Colon (tissue), 2 donors: Measurements from ENCODE around the gene MYO1C.
"Not testable (repeated sequence)": the region's sequence is repeated elsewhere in the genome, so short reads cannot be mapped to it uniquely, and the experiment has no call there.

Source experiments
- FAIRE-seq: peaks from 2 replicates; lab custom pipeline; 2012; peaks lifted over from hg19 to GRCh38; lab: Jason Lieb, UNC
- donor health status: control.
- donor health status: control.

The MYO1C gene

DNA sequence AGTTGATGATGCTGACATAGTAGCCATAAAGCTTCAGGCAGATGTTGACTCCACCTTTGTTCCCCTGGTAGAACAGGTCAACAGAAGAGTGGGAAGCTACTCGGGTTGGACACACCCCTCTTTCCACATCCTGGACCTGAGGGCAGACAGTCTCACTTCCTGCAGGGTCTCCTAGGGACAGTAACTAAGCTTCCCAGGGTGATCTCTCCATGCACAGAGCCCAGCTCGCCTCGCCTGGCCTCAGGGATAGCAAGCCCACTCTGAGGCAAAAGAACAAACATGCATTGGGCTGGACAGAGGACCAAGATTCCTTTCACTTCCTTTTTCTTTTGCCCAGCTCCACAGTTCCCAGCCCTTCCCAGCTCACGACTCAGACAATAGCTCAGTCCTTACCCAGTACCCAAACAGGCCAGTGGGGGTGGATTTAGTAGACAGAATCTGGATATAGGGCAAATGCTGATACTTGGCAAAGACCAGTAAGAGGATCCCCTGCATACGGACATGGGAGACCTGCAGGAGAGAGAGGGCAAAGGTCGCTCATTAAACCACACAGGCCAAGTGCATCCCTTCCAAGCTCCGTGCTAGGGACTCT lies 16.9 kb upstream of the MYO1C start:
- FAIRE-seq = no peak

DNA sequence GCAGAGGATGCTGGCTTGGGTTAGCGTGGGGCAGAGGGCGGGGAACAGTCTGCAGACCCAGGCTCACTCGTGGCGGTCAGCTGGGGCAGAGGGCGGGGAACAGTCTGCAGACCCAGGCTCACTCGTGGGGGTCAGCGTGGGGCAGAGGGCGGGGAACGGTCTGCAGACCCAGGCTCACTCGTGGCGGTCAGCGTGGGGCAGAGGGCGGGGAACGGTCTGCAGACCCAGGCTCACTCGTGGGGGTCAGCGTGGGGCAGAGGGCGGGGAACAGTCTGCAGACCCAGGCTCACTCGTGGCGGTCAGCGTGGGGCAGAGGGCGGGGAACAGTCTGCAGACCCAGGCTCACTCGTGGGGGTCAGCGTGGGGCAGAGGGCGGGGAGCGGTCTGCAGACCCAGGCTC lies 16.2 kb upstream of the MYO1C start:
- not testable (repeated sequence) for FAIRE-seq

DNA sequence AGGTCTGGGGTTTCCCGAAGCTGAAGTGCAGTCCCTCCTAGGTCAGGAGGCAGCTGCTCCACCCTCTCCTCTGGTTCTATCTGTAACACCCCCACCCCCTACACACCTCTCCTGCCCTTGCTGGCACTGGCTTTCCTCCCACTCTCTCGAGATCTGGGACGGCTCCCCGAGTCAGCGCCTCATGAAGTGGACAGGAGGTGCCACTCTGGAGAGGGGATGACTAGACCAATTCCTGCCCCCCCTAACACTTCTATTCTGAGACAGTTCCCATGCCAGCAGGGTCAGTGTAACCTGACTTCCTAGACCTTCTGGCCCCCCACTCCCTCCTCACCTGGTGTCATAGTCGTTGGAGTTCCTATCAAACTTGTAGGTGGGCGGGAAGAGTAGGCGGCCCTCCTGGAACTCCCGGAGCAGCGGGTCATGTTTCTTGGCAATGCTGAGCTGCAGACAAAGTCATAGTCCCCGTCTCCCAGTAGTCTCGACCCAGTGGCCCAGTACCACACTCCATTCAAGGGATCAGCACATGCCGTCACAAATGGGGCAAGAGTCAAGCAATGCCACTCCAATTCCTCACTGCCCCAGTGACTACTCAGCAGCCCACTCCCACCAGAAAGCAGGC lies 14.3 kb upstream of the MYO1C start:
- no peak for FAIRE-seq

DNA sequence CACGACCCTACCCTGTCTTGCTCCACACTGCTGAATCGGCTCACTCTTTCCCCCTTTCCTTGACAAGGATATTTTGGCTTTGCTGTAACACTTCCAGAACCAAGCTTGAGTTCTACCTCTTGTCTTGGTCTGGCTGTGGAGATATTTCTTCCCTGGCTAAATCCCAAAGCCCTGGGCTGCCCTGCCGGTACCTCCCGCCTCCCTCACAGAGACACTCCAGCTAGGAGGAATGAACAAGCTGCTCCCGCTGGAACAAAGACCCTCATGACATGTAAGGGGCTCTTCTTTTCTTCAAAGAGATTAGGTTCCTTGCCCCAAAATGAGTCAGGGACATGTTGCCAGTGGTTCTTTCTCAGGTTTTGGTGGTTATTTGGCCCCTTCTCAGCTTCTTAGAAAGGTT lies 13.1 kb upstream of the MYO1C start:
- no peak for FAIRE-seq

DNA sequence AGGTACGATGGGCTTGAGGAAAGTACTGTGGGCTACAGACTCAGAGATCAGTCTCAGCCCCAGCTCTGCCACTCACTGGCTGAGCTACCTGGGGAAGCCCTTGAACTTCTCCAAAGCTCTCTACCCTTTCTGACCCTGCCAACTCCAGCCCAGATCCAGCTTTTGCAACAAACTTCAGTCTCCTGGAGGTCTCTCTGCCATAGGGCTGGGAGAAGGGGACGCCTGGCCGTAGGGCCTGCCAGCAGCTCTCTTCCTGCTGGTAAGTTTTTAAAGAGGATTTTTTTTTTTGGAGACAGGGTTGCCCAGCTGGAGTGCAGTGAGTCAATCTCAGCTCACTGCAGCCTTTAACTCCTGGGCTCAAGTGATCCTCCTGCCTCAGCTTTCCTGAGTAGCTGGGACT lies 12.4 kb upstream of the MYO1C start:
- FAIRE-seq = no peak

DNA sequence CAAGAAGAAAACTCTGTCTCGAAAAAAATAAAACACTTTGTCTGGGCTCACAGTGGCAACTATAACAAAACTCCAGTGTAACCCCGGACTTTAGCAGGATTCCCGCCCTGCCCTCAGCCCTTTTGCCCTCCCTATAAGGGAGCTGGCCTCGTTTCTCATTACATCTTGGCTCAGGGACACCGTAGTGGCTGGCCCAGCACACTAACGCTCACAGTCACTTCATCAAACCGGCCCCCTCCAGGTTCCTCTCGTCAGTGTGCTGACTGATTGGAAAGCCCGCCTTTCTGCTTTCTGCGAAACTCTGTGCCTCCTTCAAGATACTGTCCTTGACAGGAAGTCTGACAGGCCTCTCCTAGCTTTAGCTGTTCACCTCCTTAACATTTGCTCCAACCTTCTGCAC lies 11.2 kb upstream of the MYO1C start:
- no peak for FAIRE-seq

DNA sequence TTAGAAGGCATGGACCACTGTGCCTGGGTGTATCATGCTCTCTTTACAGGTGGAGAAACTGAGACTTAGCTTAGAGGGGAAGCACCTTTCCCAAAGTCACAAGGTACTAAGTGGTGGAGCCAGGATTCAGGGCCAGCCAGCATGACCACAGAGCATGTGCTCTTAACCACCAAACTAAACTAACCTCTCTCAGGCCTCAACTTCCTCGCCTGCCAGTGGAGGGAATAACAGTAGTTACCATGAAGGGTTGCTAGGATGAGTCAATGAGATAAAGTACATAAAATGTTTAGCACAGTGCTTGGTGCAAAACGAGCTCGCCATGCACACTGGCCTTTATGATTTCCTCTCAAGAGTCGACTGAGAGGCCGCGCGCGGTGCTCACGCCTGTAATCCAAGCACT lies 6.4 kb upstream of the MYO1C start:
- FAIRE-seq = no peak

DNA sequence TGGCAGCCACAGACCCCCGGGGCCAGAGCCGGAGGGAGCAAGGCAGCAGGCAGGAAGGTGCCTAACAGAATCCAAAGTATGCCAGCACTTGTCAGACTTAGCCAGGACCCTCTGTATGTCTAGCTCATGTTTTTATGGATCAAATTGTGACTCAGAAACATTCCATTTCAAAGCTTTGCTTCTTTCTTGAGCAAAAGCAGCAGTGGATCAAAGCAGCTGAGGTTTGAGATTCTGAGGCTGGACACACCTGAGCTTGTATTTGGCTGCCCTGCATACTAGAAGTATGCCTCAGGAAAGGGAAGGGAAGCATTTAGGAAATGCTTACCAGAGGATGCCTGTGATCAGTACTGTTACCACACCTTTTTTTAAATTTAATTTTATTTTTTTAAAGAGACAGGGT lies 5.7 kb upstream of the MYO1C start:
- no peak for FAIRE-seq

DNA sequence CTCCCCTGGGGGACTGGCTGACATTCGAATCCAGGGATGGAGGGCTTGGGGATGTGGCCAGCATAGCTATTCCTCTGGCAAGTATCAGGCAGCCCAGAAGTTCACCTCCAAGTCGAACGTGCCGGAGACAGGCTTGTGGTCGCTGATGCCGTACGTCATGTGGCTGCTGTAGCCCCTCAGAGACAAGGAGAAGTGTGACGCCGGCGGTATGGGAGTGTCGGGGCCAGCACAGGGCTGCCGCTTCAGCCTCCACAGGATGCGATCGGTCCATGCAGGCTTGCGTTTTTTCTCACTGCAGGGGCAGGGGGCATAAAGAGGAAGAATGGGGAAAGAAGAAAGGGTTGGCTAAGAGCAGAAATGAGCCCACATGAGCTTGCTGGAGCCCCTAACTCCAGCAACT lies 5.3 kb upstream of the MYO1C start:
- no peak for FAIRE-seq

DNA sequence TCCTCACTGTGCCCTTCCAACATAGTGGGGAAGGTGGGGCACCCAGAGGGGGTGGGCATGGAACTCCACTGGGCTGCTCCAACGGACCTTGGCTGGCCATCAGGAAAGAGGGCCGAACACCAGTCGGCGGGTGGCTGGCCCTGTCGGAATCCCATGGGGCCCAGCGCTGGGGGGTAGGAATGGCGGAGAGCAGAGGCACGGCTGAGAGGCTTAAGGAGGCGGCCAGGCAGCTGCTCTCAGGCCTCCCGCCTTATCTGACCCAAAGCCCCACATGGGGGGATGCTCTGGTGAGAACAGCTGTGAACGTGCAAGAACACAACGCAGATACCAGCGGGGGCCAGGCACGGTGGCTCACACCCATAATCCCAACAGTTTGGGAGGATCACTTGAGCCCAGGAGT lies 4.4 kb upstream of the MYO1C start:
- FAIRE-seq = no peak

DNA sequence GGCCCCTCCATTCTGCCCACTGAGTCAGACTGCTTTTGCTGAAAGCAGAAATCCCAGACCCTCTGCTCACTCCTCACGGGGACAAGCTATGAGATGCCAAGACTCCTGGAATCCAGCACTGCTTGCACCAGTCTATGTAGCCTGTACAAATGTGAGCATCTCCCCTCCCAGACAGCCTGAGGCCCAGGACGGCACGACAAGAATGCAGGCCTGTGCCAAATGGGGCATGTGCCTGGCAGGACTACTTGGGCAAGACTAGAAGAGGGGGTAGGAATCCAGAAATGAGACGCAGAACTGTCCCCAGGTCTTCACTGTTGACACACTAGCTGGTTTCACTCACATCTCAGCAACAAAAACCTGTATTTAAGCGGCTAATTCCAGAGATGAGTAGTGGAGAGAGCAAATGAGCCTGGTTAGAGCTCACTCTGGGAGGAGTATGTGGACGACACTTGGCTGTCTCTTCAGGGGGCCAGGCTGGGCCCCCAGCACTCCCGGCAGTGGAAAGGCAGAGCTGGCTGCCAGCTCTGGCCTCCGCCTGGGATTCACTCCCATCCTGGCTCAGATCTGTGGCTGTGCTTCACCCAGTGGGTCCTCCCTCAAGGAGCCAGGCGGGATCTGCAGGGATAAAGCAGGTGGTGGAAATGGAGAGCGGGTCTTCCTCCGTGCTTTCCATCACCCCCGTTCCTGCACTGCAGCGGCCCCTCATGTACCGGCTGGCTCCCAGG lies 2.9 kb upstream of the MYO1C start:
- no peak for FAIRE-seq

DNA sequence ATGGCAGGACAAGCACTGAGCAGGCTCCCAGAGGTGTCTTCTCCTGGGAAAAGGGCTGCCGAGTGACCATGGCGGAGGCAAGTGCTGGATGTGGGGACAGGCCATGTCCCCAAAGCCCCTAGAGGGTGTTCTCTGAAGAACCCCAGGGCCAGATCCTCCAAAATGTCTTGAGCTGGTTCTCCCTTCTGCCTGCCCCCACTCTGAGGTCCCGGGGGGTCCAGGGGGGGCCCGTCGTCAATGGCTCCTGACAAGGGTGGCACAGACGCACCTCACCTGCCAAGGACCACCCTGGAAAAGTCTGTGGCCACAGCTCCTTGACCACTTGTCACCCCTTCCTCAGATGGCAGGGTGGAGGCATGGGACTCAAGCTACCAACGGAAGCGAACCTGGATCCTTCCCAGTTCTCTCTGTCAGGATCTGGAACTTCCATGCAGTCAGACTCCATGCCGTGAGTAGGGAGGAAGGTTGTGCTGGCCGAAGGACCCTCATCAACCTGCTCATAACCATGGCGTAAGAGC lies 2.3 kb upstream of the MYO1C start:
- no peak for FAIRE-seq

DNA sequence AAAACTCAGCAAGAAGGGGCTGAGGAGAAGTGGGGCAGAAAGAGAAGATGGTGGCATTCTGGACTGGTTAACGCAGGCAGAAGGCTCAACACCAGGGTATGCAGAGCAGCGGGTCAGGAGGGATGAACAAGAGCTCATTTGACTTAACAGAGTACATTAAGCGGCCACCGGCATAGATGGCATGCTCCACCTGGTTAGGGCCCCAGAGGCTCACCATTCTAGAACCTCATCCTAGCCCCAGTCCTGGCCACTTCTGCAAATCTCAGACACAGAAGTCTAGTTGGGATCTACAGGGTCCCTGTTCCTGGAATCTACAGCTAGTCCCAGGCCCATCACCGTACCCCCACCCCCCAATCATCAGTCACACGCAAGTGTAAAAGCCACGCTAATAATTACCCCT lies 1.7 kb upstream of the MYO1C start:
- FAIRE-seq = no peak

DNA sequence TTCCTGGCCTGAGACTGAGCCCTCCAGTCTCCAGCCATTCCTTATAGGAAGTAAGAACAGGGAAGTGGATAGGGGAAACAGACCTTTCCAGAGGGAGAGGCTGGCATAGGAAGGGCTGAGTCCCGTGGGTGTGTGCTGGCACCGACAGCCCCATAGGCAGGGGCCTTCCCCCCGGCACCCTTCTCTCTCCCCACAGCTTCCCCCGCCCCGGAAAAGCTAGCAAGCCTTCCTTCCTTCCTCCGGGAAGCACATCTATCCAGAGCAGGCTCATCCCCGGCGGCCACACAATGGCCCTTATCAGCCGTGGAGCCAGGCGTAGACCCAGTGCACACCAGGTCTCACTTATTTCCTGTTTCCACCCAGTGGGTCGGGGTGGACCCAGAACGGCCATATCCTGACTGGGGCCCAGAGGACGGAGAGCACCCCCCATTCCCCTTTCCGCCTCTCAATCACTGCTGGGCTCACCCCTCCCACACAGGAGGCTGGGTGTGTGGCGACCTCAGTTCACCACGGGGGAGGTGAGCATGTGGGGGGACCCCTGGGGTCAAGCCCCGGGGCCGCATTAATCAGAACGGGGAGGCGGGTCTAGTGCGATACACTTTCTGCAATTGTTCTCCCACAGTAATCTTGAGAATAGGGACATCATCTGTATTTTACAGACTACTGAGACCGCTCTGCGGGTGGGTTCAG lies 950 bp upstream of the MYO1C start:
- no peak for FAIRE-seq

DNA sequence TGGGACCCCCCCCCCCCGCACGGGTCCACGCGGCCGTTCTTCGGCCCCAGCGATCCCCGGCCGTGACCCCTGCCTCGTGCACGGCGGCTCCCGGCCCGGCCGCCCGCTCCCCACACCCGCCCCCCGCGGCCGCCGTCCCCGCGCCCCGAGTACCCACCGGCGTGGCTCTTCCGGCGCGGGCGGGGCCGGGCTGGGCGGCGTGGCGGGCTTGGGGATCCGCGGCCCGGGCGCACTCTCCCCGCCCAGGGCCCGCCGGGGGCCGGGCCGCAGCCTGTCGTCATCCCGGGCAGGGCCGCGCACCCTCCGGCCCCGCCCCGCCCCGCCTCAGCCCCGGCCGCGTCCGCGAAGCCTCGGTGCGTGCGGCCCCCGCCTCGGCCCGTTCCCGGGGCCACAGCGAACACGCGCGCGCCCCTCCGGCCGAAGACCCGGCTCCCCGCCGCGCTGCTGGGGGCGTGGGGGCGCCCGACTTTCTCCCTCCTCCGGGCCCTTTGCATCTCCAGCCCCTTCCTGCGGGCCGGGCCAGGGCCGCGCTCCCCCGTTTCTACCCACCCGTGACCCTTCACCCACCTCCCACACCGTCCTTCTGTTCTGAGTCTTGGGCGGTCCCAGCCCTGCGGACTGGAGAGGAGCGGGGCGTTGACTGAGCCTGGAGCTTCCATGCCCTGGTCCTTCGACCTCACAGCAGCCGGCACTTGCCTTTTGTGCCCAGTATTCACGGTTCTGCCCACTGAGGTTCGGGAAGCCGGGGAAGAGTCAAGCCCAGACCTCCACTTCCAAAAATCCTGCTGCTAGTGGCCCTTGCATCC lies 840 bp downstream of the MYO1C start:
- no peak for FAIRE-seq

DNA sequence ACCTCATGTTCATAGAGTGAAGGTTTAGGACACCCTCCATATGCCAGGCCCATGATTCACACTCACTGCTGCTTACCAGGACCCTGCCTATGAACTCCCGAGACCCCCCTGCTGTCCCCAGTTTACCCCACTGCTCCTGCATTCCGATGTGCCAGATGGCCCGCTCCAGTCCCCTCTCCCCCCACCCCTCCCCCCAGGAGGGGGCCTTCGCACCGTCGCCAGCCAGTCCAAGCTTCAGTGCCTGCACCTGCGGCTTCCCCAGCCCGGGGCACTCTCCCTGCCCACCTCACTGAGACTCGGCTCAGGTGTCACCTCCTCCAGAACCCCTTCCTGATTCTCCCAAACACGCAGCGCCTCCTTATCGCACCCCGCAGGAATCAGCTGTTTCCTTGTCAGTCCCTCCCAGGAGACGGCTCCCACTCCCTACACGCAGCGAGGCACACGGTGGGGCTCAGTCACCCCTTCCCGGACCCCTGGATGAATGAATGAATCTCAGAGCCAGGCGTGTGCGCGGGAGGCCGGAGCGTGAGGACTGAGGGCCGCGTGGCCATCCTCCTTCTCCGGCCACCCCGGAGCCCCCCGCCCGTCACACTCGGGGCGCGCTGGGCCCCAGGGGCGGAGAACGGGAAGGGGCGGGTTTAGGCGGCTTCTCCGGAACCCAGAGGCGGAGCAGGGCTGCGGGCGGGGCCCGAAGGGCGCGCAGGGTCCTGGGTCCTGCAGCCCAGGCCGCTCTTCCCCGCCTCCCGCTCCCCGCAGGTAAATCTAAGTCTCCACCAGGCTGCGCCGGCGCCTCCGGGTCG lies 1.6 kb downstream of the MYO1C start:
- no peak for FAIRE-seq

DNA sequence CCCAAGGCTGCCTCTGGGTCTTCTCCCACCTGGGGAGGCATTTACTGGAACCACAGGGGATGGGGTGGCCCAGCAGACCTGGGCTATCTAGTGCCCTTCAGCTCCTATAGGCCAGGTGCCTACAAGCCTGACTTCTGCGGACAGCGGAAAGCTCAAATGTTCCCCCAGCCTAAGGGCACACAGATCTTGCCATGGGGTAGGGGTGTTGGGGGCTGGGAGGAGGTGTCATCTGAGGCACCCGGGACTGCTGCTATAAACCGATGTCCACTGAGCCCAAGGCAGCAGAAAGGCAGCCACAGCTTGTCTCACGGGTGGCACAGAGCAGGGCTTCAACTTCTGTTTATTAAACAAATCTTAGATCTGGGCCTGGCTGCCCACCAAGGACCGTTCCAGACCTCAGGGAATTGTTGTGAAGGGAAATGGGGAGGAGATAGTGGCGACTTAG lies 3.6 kb downstream of the MYO1C start:
- FAIRE-seq = no peak

DNA sequence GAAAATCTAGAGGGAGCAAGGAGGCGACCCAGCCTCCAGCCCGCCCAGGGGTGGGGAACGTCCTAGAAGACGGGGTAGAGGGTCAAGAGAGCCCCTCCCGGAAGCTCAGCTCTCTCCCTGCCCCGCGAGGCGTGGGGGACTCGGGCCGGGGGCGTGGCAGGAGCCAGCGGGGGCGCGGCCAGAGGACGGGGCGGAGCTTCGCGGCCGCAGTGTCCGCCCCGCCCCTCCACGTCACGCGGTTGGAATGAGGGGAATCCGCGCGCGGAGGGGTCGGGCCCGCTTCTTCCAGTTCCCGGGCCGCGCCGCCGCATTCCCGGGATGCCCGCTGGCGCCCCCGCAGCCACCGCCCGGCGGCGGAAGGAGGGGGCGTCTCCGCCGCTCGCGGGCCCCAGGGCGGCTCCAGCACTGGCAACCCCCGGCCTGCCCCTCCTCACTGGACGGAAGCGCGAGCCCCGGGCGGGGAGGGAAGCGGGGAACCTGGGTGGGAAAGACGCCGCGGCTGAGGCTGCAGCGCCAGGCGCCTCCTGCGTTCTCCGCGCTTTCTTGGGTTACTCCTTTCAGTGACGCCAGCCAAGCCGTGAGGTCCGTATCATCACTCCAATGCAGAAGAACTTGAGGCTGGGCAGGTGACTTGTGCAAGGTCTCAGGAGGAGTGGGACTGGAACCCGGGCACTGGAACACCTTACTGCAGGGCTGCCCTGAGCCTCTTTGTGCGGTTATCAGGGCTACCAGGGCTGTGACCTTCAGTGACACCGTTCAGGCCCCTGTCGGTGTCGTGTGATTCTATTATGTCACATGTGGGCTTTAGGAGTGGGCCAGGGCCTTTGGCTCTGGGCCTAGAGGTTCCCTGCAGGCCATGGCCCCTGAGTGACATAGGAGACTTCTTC lies 4.3 kb downstream of the MYO1C start:
- no peak for FAIRE-seq

DNA sequence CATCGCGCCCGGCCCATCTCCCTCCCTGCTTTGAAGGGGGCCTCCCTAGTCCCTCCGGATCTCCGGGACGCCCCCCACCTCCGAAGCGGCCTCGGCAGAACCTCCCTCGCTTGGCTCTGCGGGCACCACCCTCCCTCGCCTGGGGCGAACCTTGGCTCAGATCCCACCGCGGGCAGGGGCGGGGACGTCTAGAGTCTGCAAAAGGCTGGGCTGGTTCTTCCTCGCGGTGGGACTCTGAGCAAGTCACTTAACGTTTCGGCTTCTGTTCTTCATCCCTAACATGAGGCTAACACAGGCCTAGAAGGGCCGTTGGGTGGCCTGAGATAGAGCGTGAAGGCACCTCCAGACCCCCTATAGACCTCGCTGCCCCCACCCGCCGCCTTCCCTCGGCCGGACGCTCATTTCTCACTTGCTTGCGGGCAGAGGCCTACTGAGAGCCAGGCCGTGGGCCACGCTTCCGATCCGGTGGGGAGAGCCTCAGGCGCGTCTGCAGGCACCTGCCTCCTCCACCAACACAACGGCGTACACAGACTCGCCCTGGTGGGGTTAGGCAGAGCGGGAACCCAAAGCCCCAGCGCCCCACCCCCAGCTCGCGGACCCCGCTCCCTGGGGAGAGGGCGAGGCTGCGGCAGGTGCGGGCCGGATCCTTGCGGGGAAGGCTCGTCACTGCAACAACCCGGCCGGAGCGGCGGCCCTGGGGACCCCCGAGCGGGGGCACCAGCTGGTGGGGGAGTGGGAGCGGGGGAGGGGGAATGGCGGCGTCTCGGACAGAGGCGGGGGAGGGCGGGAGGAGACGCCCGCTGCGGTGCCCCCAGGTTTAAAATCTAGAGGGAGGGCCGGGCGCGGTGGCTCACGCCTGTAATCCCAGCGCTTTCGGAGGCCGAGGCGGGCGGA lies 5.4 kb downstream of the MYO1C start:
- no peak for FAIRE-seq
